GM06990 (cell line): Measurements from ENCODE around the gene CCR6.

Experiments
- DNase-seq: peaks from one replicate; pipeline ENCODE4 v3.0.0-alpha.2; 2011; ENCODE audit not compliant: insufficient read length; ENCODE audit errors: extremely low read depth
- H3K27me3 ChIP-seq: replicated peaks from 2 replicates; pipeline ENCODE4 v1.6.0; 2011; ENCODE audit warnings: low read length; ENCODE audit not compliant: control insufficient read depth, insufficient read depth
- H3K36me3 ChIP-seq: 2 replicates; pipeline ENCODE4 v1.5.1; 2011; ENCODE audit warnings: low read length; ENCODE audit not compliant: control insufficient read depth, insufficient read depth
- H3K4me3 ChIP-seq: replicated peaks from 2 replicates; pipeline ENCODE4 v1.5.1; 2011; ENCODE audit warnings: low read depth, mild to moderate bottlenecking, control low read depth, low read length
- CTCF ChIP-seq: IDR thresholded peaks from 2 replicates; pipeline ENCODE4 v1.5.1; 2011; ENCODE audit warnings: low read length, control low read depth, mild to moderate bottlenecking, inconsistent platforms; ENCODE audit not compliant: insufficient read depth, poor library complexity, severe bottlenecking

CCR6 gene

GRCh38 chr6:167102318-167102717, 20.6 kb upstream of the CCR6 start:
- no peak for DNase-seq
- H3K36me3 ChIP-seq: no peaks in the 10 kb centered on the region
- no peaks in the 10 kb centered on the region for H3K27me3 ChIP-seq
- H3K4me3 ChIP-seq: no peak overlapping the region
- TF ChIP-seq CTCF: no peak

- no peak overlapping the region for H3K4me3 ChIP-seq
Observed at GRCh38 chr6:167103041-167103891, 19.6 kb upstream of the CCR6 start.

GRCh38 chr6:167104388-167104787, 18.5 kb upstream of the CCR6 start:
- H3K27me3 ChIP-seq: no peaks in the 10 kb centered on the region
- DNase-seq: no peak
- TF ChIP-seq CTCF: no peak
- H3K4me3 ChIP-seq: no peak overlapping the region
- H3K36me3 ChIP-seq: no peaks in the 10 kb centered on the region

More at GRCh38 chr6:167103041-167103891, 19.6 kb upstream of the CCR6 start:
- Histone ChIP-seq H3K27me3 (no peaks in the 10 kb centered on the region), H3K36me3 (no peaks in the 10 kb centered on the region)
- peak; percentile 47 for DNase-seq
- TF ChIP-seq CTCF: no peak

GRCh38 chr6:167105060-167105459, 17.8 kb upstream of the CCR6 start:
- Histone ChIP-seq H3K4me3 (no peak overlapping the region), H3K27me3 (no peaks in the 10 kb centered on the region), H3K36me3 (no peaks in the 10 kb centered on the region)
- no peak for TF ChIP-seq CTCF
- DNase-seq: no peak

- no peaks in the 10 kb centered on the region for H3K36me3 ChIP-seq
- H3K4me3 ChIP-seq: no peak overlapping the region
- TF ChIP-seq CTCF: no peak
- no peaks in the 10 kb centered on the region for H3K27me3 ChIP-seq
- no peak for DNase-seq
Observed at GRCh38 chr6:167106406-167106805, 16.5 kb upstream of the CCR6 start.
